HG02588 (cell line): ENCODE data around the gene SREBF1.

Source experiments
- ATAC-seq: cut with Tn5 transposase; IDR thresholded peaks from one replicate; pipeline ENCODE4 v1.9.1; 2021; ENCODE audit warnings: mild to moderate bottlenecking, moderate library complexity; ENCODE audit not compliant: unreplicated experiment

SREBF1 gene

GRCh38 chr17:17842111-17842876 is 5.5 kb upstream of the SREBF1 start:
- ATAC-seq: no peak

GRCh38 chr17:17841601-17842025 is 4.8 kb upstream of the SREBF1 start:
- no peak for ATAC-seq

GRCh38 chr17:17840751-17841591 is 4.2 kb upstream of the SREBF1 start:
- no peak for ATAC-seq

GRCh38 chr17:17839791-17840707 is 3.3 kb upstream of the SREBF1 start:
- ATAC-seq: peak; percentile 63

- ATAC-seq: no peak
Observed at GRCh38 chr17:17837966-17838962, 1.5 kb upstream of the SREBF1 start.

GRCh38 chr17:17837380-17837821 is 615 bp upstream of the SREBF1 start:
- no peak for ATAC-seq

GRCh38 chr17:17836250-17836817 is 452 bp downstream of the SREBF1 start:
- peak; percentile 61 for ATAC-seq

- ATAC-seq: no peak
Observed at GRCh38 chr17:17835415-17836249, 1.2 kb downstream of the SREBF1 start.

- no peak for ATAC-seq
Observed at GRCh38 chr17:17834974-17835373, 1.8 kb downstream of the SREBF1 start.

- no peak for ATAC-seq
Observed at GRCh38 chr17:17833658-17834357, 3.0 kb downstream of the SREBF1 start.

GRCh38 chr17:17832032-17832363 is 4.8 kb downstream of the SREBF1 start:
- ATAC-seq: no peak

GRCh38 chr17:17831208-17832031 is 5.4 kb downstream of the SREBF1 start:
- ATAC-seq: no peak

GRCh38 chr17:17830740-17831207 is 6.0 kb downstream of the SREBF1 start:
- no peak for ATAC-seq

GRCh38 chr17:17830269-17830567 is 6.6 kb downstream of the SREBF1 start:
- no peak for ATAC-seq

- ATAC-seq: no peak
Observed at GRCh38 chr17:17827826-17828621, 8.8 kb downstream of the SREBF1 start.
